ENCODE measurements around the gene CTAGE6.
"Not testable (repeated sequence)": the region's sequence is repeated elsewhere in the genome, so short reads cannot be mapped to it uniquely, and the experiment has no call there.

GRCh38 chr7:143806664-143807071 is 49.2 kb upstream of the CTAGE6 start:
- TF ChIP-seq, protein P1, sequence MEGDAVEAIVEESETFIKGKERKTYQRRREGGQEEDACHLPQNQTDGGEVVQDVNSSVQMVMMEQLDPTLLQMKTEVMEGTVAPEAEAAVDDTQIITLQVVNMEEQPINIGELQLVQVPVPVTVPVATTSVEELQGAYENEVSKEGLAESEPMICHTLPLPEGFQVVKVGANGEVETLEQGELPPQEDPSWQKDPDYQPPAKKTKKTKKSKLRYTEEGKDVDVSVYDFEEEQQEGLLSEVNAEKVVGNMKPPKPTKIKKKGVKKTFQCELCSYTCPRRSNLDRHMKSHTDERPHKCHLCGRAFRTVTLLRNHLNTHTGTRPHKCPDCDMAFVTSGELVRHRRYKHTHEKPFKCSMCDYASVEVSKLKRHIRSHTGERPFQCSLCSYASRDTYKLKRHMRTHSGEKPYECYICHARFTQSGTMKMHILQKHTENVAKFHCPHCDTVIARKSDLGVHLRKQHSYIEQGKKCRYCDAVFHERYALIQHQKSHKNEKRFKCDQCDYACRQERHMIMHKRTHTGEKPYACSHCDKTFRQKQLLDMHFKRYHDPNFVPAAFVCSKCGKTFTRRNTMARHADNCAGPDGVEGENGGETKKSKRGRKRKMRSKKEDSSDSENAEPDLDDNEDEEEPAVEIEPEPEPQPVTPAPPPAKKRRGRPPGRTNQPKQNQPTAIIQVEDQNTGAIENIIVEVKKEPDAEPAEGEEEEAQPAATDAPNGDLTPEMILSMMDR (IDR thresholded peaks at IDR 0.05 in 2 of 3, conservative IDR thresholded peaks at IDR 0.05 in 1 of 3; ENCODE audit: borderline replicate concordance in 1 of 3, insufficient read depth in 1 of 3, low read depth in 2 of 3, low read length in 2 of 3) = not testable (repeated sequence)
- TF ChIP-seq YY1 (IDR thresholded peaks at IDR 0.05; ENCODE audit: extremely low read depth, insufficient replicate concordance, low read depth, low read length); EZH2phosphoT487 (IDR thresholded peaks at IDR 0.05; ENCODE audit: borderline replicate concordance); JUND (IDR thresholded peaks at IDR 0.05); EZH2 (IDR thresholded peaks at IDR 0.05); MAX (IDR thresholded peaks at IDR 0.05): not testable (repeated sequence)

All from HCT116 (cell line).